GM19043 (cell line): ENCODE results near the gene OR6C74.

Source experiments
- ATAC-seq: cut with Tn5 transposase; IDR thresholded peaks from one replicate; pipeline ENCODE4 v1.9.1; 2021; ENCODE audit warnings: low read depth; ENCODE audit not compliant: unreplicated experiment

Gene OR6C74

GRCh38 chr12:55244309-55244708, at the start of gene OR6C74:
Gene OR6C74, plus strand, starts transcription at chr12:55244609. Its CDS starts 2,679 bp downstream, at chr12:55247288.
- no peak for ATAC-seq

GRCh38 chr12:55220725-55221124, 23.7 kb upstream of the OR6C74 start, which contains the start of gene OR10A7:
Gene OR10A7, plus strand, starts transcription at chr12:55221025. Its CDS starts 0 bp downstream, at chr12:55221025.
- ATAC-seq: no peak

GRCh38 chr12:55226523-55226922, 17.9 kb upstream of the OR6C74 start:
- no peak for ATAC-seq

GRCh38 chr12:55227643-55228042, 16.8 kb upstream of the OR6C74 start:
- no peak for ATAC-seq

- no peak for ATAC-seq
Measured at GRCh38 chr12:55246159-55246558, 1.8 kb downstream of the OR6C74 start.

GRCh38 chr12:55250944-55251343, 6.5 kb downstream of the OR6C74 start:
- ATAC-seq: no peak

GRCh38 chr12:55253281-55253680, 8.9 kb downstream of the OR6C74 start:
- ATAC-seq: no peak

- ATAC-seq: no peak
Measured at GRCh38 chr12:55256831-55257230, 12.4 kb downstream of the OR6C74 start.

- ATAC-seq: no peak
Measured at GRCh38 chr12:55258303-55258702, 13.9 kb downstream of the OR6C74 start.

GRCh38 chr12:55280991-55281390, 36.6 kb downstream of the OR6C74 start:
- ATAC-seq: no peak

- ATAC-seq: no peak
Measured at GRCh38 chr12:55289999-55290398, 45.6 kb downstream of the OR6C74 start.
